ENCODE measurements around the gene TIPARP. TPM values are rescaled to one million over a fixed set of nuclear protein-coding genes. Genes with fewer than 3 reads are reported as not detected.

The TIPARP gene
- total and polyA plus RNA-seq, 2 experiments from 2014 or later, result 4.5 to 6.9 TPM

DNA sequence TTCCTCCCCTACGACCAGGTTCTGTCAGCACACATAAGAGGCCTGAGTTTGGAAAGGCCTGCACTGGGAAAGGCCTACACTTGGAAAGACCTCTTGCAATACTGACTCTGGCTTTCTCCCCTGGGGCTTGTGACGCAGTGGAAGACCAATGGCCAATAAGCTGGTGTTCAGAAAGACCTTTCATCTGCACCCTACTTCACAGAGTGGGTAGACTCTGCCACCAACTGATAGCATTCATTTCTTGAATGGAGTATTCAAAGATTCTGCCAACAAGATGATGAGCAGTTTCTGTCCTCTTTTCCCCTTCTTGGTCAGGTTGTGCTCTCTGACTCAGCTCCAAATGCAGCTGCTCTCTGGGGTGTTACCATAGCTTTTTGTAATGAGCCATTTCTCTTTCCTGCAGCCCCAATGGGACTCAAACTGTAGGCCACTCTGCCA is 48.8 kb downstream of the TIPARP start (continued):
- TF ChIP-seq, protein P1, sequence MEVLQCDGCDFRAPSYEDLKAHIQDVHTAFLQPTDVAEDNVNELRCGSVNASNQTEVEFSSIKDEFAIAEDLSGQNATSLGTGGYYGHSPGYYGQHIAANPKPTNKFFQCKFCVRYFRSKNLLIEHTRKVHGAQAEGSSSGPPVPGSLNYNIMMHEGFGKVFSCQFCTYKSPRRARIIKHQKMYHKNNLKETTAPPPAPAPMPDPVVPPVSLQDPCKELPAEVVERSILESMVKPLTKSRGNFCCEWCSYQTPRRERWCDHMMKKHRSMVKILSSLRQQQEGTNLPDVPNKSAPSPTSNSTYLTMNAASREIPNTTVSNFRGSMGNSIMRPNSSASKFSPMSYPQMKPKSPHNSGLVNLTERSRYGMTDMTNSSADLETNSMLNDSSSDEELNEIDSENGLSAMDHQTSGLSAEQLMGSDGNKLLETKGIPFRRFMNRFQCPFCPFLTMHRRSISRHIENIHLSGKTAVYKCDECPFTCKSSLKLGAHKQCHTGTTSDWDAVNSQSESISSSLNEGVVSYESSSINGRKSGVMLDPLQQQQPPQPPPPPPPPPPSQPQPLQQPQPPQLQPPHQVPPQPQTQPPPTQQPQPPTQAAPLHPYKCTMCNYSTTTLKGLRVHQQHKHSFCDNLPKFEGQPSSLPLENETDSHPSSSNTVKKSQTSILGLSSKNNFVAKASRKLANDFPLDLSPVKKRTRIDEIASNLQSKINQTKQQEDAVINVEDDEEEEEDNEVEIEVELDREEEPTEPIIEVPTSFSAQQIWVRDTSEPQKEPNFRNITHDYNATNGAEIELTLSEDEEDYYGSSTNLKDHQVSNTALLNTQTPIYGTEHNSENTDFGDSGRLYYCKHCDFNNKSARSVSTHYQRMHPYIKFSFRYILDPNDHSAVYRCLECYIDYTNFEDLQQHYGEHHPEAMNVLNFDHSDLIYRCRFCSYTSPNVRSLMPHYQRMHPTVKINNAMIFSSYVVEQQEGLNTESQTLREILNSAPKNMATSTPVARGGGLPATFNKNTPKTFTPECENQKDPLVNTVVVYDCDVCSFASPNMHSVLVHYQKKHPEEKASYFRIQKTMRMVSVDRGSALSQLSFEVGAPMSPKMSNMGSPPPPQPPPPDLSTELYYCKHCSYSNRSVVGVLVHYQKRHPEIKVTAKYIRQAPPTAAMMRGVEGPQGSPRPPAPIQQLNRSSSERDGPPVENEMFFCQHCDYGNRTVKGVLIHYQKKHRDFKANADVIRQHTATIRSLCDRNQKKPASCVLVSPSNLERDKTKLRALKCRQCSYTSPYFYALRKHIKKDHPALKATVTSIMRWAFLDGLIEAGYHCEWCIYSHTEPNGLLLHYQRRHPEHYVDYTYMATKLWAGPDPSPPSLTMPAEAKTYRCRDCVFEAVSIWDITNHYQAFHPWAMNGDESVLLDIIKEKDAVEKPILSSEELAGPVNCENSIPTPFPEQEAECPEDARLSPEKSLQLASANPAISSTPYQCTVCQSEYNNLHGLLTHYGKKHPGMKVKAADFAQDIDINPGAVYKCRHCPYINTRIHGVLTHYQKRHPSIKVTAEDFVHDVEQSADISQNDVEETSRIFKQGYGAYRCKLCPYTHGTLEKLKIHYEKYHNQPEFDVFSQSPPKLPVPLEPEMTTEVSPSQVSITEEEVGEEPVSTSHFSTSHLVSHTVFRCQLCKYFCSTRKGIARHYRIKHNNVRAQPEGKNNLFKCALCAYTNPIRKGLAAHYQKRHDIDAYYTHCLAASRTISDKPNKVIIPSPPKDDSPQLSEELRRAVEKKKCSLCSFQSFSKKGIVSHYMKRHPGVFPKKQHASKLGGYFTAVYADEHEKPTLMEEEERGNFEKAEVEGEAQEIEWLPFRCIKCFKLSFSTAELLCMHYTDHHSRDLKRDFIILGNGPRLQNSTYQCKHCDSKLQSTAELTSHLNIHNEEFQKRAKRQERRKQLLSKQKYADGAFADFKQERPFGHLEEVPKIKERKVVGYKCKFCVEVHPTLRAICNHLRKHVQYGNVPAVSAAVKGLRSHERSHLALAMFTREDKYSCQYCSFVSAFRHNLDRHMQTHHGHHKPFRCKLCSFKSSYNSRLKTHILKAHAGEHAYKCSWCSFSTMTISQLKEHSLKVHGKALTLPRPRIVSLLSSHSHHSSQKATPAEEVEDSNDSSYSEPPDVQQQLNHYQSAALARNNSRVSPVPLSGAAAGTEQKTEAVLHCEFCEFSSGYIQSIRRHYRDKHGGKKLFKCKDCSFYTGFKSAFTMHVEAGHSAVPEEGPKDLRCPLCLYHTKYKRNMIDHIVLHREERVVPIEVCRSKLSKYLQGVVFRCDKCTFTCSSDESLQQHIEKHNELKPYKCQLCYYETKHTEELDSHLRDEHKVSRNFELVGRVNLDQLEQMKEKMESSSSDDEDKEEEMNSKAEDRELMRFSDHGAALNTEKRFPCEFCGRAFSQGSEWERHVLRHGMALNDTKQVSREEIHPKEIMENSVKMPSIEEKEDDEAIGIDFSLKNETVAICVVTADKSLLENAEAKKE (CRISPR knock-in tag; IDR thresholded peaks at IDR 0.05), result no peak
- TF ChIP-seq, protein P2, sequence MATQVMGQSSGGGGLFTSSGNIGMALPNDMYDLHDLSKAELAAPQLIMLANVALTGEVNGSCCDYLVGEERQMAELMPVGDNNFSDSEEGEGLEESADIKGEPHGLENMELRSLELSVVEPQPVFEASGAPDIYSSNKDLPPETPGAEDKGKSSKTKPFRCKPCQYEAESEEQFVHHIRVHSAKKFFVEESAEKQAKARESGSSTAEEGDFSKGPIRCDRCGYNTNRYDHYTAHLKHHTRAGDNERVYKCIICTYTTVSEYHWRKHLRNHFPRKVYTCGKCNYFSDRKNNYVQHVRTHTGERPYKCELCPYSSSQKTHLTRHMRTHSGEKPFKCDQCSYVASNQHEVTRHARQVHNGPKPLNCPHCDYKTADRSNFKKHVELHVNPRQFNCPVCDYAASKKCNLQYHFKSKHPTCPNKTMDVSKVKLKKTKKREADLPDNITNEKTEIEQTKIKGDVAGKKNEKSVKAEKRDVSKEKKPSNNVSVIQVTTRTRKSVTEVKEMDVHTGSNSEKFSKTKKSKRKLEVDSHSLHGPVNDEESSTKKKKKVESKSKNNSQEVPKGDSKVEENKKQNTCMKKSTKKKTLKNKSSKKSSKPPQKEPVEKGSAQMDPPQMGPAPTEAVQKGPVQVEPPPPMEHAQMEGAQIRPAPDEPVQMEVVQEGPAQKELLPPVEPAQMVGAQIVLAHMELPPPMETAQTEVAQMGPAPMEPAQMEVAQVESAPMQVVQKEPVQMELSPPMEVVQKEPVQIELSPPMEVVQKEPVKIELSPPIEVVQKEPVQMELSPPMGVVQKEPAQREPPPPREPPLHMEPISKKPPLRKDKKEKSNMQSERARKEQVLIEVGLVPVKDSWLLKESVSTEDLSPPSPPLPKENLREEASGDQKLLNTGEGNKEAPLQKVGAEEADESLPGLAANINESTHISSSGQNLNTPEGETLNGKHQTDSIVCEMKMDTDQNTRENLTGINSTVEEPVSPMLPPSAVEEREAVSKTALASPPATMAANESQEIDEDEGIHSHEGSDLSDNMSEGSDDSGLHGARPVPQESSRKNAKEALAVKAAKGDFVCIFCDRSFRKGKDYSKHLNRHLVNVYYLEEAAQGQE (IDR thresholded peaks at IDR 0.05; ENCODE audit: unreplicated experiment), result no peak

DNA sequence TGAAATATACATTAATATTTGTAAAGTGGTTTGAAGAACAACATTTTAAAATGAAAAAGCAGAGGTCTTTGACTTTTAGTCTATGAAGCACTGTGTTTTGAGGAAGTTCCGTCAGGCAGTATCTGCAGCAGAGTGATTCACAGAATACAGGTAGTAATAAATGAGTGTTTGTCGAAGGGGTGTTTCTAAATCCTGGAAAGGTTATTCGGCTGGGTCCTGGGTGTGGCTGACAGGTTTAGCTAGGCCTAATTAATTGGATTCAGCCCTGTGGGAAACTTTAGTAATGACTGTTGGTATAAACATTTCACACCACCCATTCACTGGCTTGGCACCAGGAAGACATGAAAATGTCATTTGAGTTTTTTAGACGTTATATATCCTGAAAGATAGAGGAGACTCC is 51.3 kb downstream of the TIPARP start:
- Histone ChIP-seq H3K27me3 (ENCODE audit: insufficient read depth) (no peaks in the 10 kb centered on the region), H2AFZ (no peak overlapping the region), H3K36me3 (ENCODE audit: insufficient read depth) (no peaks in the 10 kb centered on the region), H3K9me2 (ENCODE audit: insufficient read depth) (no peaks in the 10 kb centered on the region), H4K20me1 (replicated peaks; ENCODE audit: insufficient read depth) (no peaks in the 10 kb centered on the region), H3K4me2 (no peak overlapping the region), H3K4me1 (ENCODE audit: insufficient read depth) (peaks cover 4% of the 10 kb centered on the region), H3F3A (replicated peaks; ENCODE audit: low read depth) (no peaks in the 10 kb centered on the region), H3K27ac (ENCODE audit: low read depth) (no peak overlapping the region), H3K79me2 (replicated peaks; ENCODE audit: insufficient read depth) (no peaks in the 10 kb centered on the region), H3K4me3 (no peak overlapping the region)
- ATAC-seq, result no peak
- H3K27me3 Mint-ChIP-seq (ENCODE audit: insufficient read depth, low read depth, poor library complexity), result no peaks in the 10 kb centered on the region
- H3K36me3 Mint-ChIP-seq (ENCODE audit: low read depth), result no peaks in the 10 kb centered on the region
- H3K27ac Mint-ChIP-seq, result no peak overlapping the region
- H3K4me1 Mint-ChIP-seq, result peaks cover 27% of the 10 kb centered on the region; the same call in 2 of the 3 replicates
- no peak overlapping the region for H3K4me3 Mint-ChIP-seq
- DNase-seq (ENCODE audit: low spot score), result no peak
- no peaks in the 10 kb centered on the region for H3K9me3 Mint-ChIP-seq
- TF ChIP-seq STAT1 (IDR thresholded peaks at IDR 0.05; ENCODE audit: unreplicated experiment), result no peak
- TF ChIP-seq POLR2AphosphoS5 (IDR thresholded peaks at IDR 0.05; ENCODE audit: low read depth), result no peak
- no peak for TF ChIP-seq EZH2 (IDR thresholded peaks at IDR 0.05; ENCODE audit: low read depth, unreplicated experiment)
- TF ChIP-seq, protein P2 (IDR thresholded peaks at IDR 0.05; ENCODE audit: unreplicated experiment), result no peak
- TF ChIP-seq NANOG (IDR thresholded peaks at IDR 0.05; ENCODE audit: borderline replicate concordance), result no peak

All from GM23338 (cell line).